GM19023 (cell line): ENCODE measurements around the gene SCD5.

Experiments used
- ATAC-seq: cut with Tn5 transposase; IDR thresholded peaks from one replicate; pipeline ENCODE4 v1.9.1; 2021; ENCODE audit warnings: mild to moderate bottlenecking, moderate library complexity; ENCODE audit not compliant: unreplicated experiment

SCD5 gene

GRCh38 chr4:82601242-82602015 lies 197.2 kb downstream of the SCD5 start:
- no peak for ATAC-seq

DNA sequence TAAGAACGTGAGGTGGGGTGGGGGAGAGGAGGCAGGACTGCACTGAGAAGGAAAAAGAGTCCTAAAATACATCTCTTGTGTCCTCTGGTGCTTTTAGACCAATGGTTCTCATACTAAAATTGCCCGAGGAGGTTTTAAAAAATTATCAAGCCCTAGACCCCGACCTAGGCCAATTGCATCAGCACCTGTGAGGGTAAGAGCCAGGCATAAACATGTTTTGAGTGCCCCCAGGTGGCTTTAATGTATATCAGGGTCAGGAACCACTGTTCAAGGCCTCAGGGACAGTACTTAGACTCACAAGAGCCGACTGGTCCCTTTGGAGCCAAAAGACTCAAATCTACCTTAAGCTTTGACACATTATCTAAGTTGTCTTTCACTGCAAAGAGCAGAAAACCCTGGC lies 199.3 kb downstream of the SCD5 start:
- no peak for ATAC-seq

DNA sequence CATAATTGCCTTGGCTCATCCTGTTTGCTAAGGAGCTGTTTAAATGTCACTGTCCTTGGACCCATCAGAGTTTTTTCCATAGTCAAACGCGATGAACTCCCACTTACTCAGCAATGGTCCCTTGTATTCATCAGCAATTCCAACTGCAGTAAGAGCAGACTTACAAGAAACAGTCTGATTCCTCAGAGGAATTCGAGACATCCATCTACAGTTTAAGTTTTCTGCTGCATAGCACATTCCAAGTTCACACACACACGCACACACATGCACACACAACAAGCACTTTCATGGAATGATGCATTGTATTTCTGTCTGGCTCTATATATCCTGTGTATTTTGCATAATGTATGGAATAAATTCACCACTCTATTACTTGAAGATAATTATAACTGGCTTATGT lies 204.1 kb downstream of the SCD5 start:
- ATAC-seq: no peak

DNA sequence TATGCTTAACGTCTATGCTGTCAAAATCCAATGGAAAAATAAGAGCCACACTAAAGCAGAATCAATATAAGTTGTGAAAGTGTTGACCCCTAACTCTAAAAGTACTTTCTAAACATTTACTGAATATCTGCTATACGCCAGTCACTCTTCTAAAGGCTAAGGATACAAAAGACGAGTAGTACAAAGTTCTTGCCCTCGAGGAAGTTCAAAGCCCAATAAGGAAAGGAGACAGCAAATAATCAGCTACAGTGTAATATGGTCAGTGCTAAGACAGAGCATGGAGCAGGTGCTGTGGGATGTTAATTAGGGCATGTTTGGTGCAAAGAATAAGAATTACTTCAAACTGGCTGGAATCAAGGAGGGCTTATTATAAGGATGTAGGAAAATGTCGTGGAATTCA lies 205.2 kb downstream of the SCD5 start:
- no peak for ATAC-seq

- no peak for ATAC-seq
Observed at GRCh38 chr4:82592639-82593038, 206.0 kb downstream of the SCD5 start.

DNA sequence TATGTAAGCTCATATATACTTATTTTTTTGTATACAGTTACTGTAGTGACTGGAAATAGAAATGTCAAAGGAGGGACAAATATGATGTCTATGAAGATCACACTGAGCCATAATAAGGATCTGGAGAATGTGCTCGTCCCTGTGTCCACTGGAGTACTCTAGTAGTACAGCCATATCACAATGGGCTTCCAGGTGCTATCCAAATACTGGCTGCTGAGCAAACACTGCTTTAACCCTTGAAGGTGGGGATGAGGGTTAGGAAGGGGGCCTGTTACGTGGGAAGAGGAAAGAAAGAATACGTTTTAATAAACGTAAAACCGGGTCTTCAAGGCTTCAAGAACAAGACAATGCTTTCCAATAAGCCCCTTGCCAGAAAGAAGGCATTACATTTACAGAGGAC lies 207.0 kb downstream of the SCD5 start:
- no peak for ATAC-seq

GRCh38 chr4:82589756-82590155 lies 208.8 kb downstream of the SCD5 start:
- no peak for ATAC-seq

DNA sequence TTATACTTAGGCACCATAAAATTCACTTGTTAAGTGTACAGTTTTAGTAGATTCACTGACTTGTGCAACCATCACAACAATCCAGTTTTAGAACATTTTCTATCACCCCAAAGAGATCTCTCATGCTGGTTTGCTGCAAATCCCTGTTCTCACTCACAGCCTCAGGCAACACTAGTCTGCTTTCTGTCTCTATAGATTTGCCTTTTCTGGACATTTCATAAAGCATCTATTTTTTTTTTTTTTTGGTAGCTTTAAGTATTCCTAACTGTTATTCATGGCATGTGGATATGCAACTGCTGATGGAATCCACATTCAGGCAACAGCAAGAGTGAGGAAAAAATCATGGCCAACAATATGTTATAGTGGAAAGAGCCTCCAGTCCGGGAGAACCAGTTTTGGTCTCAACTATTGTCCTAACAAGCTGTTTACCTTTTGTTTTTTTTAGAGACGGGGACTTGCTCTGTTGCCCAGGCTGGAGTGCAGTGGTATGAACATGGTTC lies 209.8 kb downstream of the SCD5 start:
- ATAC-seq: no peak

DNA sequence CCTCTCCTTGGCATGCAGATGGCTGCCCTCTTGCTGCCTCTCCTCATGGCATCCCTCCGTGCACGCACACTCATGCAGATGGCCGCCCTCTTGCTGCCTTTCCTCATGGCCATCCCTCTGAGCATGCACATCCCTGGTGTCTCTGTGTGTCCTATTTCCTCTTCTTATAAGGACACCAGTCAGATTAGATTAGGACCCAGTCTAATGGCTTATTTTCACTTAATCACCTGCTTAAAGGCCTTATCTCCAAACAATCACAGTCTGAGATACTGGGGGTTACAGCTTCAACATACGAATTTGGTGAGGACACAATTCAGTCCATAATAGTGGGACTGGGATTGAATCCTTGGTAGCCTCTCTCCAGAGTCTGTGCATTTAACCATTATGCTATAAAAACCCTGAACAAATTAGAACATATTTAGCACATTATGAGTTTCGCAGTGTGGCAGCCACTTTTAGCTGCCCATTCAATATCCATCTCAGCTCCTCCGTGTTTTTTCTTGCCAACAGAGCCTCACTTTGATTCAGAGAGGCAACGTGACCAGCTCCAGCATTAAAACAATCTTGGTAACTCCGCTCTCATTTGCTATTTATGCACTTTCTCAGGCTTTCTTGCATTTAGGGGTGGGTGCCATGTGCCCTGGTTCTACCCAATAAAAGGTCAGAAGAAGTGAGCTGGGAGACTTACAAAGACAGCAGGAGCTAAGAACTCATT lies 210.6 kb downstream of the SCD5 start:
- no peak for ATAC-seq

DNA sequence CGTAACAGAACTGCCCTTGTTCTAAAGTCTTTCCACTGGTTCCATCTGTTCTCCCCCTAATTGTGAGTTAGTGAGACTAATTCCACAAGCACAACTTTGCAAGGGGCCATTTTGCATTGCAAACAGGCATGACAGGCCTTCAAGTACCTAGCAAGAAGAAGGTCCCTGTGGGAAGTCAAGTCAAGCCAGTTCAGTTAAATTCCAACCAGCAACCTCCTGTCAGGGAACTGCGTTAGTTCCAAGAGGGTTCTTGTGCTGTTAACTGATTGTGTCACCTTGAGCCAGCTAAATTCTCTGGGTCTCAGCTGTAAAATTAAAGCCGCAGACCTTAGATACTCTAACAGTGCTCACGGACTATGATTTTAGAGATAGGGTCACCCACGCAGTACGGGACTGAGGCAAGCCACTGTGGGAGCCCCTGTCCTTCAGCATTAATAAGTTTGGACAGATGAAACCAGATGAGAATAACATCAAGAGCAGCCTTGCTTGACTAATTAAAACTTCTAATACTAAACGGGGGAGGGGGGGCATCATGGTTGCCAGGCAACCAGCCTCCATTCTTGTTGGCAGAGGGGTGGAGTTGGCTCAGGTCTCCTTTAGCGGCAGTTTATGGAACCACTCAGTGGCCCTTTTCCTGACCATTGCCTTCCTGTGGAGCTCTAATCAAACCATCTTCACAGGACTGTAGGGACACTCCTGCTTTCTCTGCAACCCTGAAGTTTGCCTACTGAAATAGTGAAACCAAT lies 212.7 kb downstream of the SCD5 start:
- ATAC-seq: no peak

DNA sequence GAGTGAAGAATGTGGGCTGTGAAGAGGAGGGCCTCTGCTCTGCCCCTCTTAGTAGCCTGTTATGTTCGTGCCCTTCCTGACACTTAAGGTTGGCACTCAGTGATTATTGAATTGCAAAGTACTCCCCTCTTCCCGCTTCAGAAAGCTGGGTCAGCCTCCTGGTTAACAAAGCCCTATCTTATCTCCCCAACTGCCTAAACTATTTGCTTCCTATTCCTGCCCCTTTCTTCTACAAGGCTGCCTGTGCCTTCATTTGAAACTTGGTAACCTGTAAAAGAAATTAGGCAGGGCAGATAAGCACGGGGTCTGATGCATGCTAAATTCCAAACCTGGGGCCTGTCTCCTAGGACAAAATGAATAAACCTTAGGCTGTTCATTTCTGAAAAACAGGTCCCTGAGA lies 213.7 kb downstream of the SCD5 start:
- ATAC-seq: no peak

DNA sequence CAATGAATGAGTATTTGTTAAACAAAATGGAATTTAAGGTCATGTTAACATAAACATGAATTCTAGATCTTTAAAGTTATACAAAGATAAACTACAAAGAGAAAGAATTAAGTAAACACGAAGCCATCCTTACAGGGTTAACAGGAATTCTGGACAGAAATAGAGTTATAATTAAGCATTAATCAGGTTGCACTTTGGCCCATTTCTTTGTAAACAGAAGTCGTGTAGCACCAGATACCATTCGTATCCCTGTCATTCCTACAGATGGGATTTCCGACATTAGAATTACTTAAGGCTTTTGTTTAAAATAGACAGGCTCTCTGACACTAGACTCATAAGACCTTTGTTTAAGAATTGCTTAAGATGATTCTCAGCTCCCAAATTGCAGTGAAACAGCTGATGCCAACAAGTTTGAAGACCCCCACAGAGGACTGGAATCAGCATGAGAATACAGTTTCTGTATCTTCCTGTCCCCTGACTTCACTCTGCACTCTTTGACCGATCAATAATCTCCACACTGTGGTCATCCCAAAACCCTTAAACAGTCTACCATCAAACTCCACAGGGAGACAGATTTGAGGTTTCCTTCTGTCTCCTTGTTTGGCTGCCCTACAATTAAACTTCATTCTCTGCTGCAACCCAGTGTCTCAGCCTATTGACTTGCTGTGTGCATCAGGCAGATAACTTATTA lies 214.6 kb downstream of the SCD5 start:
- no peak for ATAC-seq

DNA sequence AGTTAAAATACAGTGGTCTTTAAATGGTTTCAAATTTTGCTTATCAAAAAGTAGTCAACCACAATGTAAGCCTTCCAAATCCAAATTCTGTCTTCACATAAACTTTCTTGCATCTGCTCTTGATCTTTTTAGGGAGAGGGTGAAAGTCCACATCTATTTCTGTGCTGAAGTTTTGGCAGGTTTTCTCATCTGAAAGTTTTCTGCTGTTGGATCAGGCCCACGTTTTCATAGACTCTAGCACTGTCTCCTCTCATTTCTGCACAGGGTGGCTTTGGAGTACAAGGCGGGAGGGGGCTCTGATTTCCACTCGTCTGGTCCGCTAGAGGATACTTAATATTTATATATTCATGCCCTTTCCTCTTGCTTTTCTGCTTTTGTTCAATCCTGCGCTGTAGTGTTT lies 218.7 kb downstream of the SCD5 start:
- no peak for ATAC-seq
